ES-I3 (cell line): ENCODE measurements around the gene MYO9A.

Experiments used
- H3K36me3 ChIP-seq: 2 replicates; pipeline ENCODE4 v1.6.1; 2013; ENCODE audit warnings: mild to moderate bottlenecking, low read length, control low read depth, moderate library complexity; ENCODE audit not compliant: insufficient read depth
- H3K4me1 ChIP-seq: 2 replicates; pipeline ENCODE4 v1.6.1; 2013; ENCODE audit warnings: mild to moderate bottlenecking, control low read depth, low read length; ENCODE audit not compliant: insufficient read depth
- H3K9ac ChIP-seq: 2 replicates; pipeline ENCODE4 v1.6.1; 2013; ENCODE audit warnings: low read depth, mild to moderate bottlenecking, low read length, moderate library complexity
- H3K9me3 ChIP-seq: 2 replicates; pipeline ENCODE4 v1.6.1; 2013; ENCODE audit warnings: mild to moderate bottlenecking, low read length, moderate library complexity; ENCODE audit not compliant: control insufficient read depth, insufficient read depth

MYO9A gene

DNA sequence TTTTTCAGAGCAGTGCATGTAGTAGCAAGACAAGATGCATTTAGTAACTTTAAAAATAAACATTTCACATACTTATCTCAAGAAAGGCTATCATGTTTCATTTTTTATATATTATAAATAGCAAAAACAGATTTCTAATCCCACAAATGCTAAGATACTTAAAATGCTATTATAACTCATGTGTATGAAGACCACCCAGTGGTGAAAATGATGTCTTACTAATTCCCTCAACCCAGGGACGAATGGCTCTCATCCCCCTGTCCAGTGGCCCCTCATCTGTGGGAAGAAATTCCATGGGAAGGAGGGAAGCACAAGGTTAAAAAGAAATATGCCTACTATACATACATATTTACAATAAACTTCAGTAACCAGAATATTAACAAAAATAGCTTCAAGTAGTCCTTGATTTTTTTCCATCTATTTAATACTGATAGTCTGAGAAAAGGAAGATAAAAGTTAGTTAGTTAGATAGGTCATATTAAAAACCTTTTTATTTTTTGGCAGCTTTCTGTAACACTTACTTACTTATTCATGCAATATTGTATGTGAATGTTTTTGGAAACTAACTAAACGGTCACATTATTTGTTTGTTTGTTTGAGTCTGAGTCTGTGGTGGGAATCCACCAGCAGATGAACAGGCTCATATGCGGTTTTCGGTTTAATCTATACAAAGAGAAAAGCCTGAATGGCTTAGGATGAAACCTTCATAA lies 292.8 kb downstream of the MYO9A start:
- Histone ChIP-seq H3K9ac (no peak overlapping the region), H3K9me3 (peaks cover 7% of the 10 kb centered on the region), H3K36me3 (peaks cover 10% of the 10 kb centered on the region; the same call in 1 of the 2 replicates), H3K4me1 (peaks cover 3% of the 10 kb centered on the region; the same call in 1 of the 2 replicates)

DNA sequence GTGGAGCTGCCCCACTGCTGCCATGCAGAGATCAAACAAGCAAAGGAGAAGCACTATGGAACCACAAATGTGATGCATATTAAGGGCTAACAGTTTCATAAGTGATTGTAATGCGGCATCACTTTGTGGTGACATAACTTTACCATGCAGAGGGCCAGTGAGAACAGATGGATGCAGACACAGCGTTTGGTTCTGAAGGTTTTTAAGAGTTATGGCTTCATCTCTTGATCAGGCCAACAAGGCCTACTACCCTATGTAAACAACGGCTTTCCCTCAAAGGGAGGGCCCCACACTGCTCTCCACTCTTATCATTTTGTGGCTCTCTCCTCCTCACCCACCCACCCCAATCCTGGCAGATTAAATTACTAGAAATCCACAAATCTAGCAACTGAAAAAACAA lies 294.1 kb downstream of the MYO9A start:
- peaks cover 10% of the 10 kb centered on the region; the same call in 1 of the 2 replicates for H3K36me3 ChIP-seq
- H3K9me3 ChIP-seq = peaks cover 10% of the 10 kb centered on the region

GRCh38 chr15:71822890-71823630 lies 294.9 kb downstream of the MYO9A start:
- Histone ChIP-seq H3K36me3 (peaks cover 10% of the 10 kb centered on the region; the same call in 1 of the 2 replicates), H3K9me3 (peaks cover 10% of the 10 kb centered on the region), H3K4me1 (peaks cover 3% of the 10 kb centered on the region; the same call in 1 of the 2 replicates), H3K9ac (no peak overlapping the region)

More for the DNA sequence above, 294.1 kb downstream of the MYO9A start:
- H3K4me1 ChIP-seq = peaks cover 3% of the 10 kb centered on the region; the same call in 1 of the 2 replicates
- no peak overlapping the region for H3K9ac ChIP-seq

DNA sequence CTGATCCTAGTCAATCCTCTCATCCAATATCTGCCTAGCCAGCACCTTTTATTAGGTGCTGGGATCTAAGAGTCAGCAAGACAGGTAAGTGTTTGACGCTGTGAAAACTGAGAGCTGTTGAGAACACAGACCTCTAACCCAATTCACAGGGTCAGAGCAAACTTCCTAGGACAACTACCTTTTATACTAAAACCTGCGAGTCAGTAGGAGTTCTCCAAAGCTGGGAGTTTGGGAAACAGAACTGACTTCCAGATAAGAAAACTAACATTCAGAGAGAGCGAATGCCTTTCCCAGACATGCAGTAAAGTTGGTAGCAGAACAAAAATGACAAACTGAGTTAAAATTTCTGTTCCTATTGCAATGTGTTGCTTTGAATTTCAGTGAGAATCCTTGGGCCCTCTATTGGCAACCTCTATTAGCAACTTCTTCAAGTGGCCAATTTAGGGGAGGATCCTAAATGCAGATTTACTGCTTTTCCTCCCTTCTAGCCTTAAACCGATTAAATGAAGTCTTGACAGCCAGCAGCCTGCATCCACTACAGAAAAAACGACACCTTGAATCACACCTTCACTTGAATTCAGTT lies 296.3 kb downstream of the MYO9A start:
- peaks cover 10% of the 10 kb centered on the region for H3K9me3 ChIP-seq
- no peak overlapping the region for H3K9ac ChIP-seq
- H3K36me3 ChIP-seq = peaks cover 7% of the 10 kb centered on the region; the same call in 1 of the 2 replicates

GRCh38 chr15:71820127-71820526 lies 297.8 kb downstream of the MYO9A start:
- Histone ChIP-seq H3K36me3 (peaks cover 6% of the 10 kb centered on the region; the same call in 1 of the 2 replicates), H3K4me1 (no peaks in the 10 kb centered on the region), H3K9ac (no peak overlapping the region), H3K9me3 (peaks cover 10% of the 10 kb centered on the region)

More for the DNA sequence above, 296.3 kb downstream of the MYO9A start:
- H3K4me1 ChIP-seq = peaks cover under 1% of the 10 kb centered on the region; the same call in 1 of the 2 replicates

- no peak overlapping the region for H3K9ac ChIP-seq
- H3K9me3 ChIP-seq = peaks cover 10% of the 10 kb centered on the region
- no peaks in the 10 kb centered on the region for H3K4me1 ChIP-seq
- peaks cover 3% of the 10 kb centered on the region; the same call in 1 of the 2 replicates for H3K36me3 ChIP-seq
Measured at GRCh38 chr15:71817351-71817750, 300.6 kb downstream of the MYO9A start.

- Histone ChIP-seq H3K9ac (no peak overlapping the region), H3K4me1 (no peaks in the 10 kb centered on the region; the same call in 1 of the 2 replicates), H3K9me3 (peaks cover 3% of the 10 kb centered on the region; the same call in 1 of the 2 replicates), H3K36me3 (no peaks in the 10 kb centered on the region)
Measured at GRCh38 chr15:71815301-71815700, 302.6 kb downstream of the MYO9A start.

GRCh38 chr15:71813723-71814470 lies 304.1 kb downstream of the MYO9A start:
- no peaks in the 10 kb centered on the region; the same call in 1 of the 2 replicates for H3K4me1 ChIP-seq
- H3K36me3 ChIP-seq = no peaks in the 10 kb centered on the region
- no peaks in the 10 kb centered on the region; the same call in 1 of the 2 replicates for H3K9me3 ChIP-seq
- no peak overlapping the region for H3K9ac ChIP-seq

GRCh38 chr15:71812966-71813722 lies 304.8 kb downstream of the MYO9A start:
- Histone ChIP-seq H3K4me1 (peaks cover 2% of the 10 kb centered on the region), H3K36me3 (no peaks in the 10 kb centered on the region), H3K9ac (no peak overlapping the region), H3K9me3 (no peaks in the 10 kb centered on the region; the same call in 1 of the 2 replicates)

DNA sequence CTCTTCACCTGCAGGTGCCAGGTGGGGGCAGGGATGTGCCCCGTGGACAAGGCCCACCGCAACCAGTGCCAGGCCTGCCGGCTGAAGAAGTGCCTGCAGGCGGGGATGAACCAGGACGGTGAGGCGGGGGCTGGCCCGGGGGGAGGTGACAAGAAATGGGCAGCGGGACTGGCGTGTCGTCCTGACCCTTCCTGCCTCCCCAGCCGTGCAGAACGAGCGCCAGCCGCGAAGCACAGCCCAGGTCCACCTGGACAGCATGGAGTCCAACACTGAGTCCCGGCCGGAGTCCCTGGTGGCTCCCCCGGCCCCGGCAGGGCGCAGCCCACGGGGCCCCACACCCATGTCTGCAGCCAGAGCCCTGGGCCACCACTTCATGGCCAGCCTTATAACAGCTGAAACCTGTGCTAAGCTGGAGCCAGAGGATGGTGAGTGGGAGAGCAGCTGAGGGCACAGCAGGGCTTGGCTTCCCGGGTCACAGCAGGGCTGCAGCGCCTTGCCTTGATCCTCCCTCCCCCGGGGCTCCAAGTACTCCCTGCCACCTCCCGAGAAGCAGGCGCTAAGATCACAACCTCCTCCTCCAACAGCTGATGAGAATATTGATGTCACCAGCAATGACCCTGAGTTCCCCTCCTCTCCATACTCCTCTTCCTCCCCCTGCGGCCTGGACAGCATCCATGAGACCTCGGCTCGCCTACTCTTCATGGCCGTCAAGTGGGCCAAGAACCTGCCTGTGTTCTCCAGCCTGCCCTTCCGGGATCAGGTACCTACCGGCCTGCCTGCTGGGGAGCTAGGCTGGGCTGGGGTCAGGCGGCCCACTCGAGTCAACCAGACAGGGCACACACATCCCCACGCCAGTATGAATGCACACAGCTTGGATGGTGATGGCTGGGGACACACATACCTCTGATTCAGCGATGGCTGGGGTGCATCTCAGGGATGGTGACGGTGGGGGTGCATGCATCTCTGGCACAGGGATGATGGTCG lies 305.9 kb downstream of the MYO9A start:
- H3K9me3 ChIP-seq = no peaks in the 10 kb centered on the region
- H3K9ac ChIP-seq = no peak overlapping the region
- H3K4me1 ChIP-seq = peaks cover 9% of the 10 kb centered on the region
- H3K36me3 ChIP-seq = no peaks in the 10 kb centered on the region

DNA sequence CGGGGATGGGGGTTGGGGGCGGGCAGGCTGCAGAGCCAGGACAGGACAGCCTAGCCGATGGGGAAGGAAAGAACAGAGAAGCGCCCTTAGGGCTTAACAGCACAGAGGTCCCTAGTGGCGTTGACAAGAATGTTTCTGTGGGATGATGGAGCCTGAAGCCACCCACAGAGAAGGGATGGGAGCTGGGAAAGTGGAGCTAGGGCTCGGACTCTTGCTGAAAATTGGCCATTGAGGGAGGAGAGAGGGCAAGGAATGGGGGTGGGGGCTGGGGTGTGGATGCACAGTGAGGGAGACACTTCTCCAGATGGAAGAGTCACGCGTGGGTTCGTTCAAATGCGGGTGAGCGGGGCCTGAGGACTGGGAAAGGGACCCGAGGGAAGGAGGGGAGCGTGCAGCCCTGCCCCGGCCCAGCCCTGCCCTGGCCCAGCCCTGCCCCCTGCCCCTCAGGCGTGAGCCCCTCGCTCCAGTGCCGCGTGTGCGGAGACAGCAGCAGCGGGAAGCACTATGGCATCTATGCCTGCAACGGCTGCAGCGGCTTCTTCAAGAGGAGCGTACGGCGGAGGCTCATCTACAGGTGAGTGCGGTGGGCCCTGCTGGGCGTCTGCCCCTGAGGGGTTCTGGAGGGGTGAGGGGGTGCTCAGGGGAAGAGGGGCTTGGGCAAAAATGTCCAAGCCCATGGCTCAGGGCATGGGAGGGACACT lies 306.8 kb downstream of the MYO9A start:
- H3K4me1 ChIP-seq = peaks cover 18% of the 10 kb centered on the region
- H3K36me3 ChIP-seq = no peaks in the 10 kb centered on the region
- H3K9me3 ChIP-seq = no peaks in the 10 kb centered on the region
- no peak overlapping the region for H3K9ac ChIP-seq
